ENCODE results near the gene TELO2.

Gene TELO2

DNA sequence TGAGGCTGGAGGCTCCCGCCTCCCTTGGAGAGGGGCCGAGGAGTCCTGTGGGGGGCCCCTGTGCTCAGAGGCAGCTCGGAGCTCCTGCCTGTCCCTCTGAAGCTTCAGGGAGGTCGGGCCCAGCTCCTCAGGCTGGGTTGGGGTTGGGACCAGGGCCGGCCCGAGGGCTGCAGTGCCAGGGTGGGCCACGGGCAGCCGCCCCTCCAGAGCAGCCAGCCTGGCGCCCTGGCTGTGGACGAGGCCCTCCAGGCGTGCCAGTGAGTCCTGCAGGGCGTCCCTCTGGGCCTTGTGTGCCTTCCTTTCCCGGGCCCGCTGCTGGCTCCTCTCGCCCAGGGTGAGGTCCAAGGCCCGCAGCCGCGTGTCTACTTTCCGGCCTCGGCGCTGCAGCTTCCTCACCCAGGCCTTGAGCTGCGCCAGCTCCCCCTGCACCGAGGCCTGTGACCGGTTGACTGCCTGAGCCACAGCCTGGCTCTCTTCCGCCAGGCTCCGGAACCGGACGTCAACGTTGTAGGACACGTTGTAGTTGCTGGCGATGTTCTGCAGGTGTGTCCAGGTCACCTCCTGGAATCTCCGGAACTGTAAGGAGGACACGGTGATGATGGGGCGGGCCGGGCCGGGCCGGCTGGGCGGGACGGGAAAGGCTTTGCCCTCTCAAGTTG lies 5.6 kb upstream of the TELO2 start:
- no peaks in the 10 kb centered on the region for H3K79me2 ChIP-seq (ENCODE audit: low read length)
- no peak overlapping the region for H3K4me3 ChIP-seq (ENCODE audit: low read length)
- no peaks in the 10 kb centered on the region for H3K36me3 ChIP-seq (replicated peaks; ENCODE audit: low read depth, low read length)
- H3K4me1 ChIP-seq (ENCODE audit: low read length): peaks cover 3% of the 10 kb centered on the region
- no peak overlapping the region for H3K4me2 ChIP-seq (ENCODE audit: low read length)
- no peak overlapping the region for H3K9ac ChIP-seq (ENCODE audit: low read length)
- H2AFZ ChIP-seq (ENCODE audit: low read depth, low read length): no peak overlapping the region
- H3K27me3 ChIP-seq (ENCODE audit: low read depth, low read length): no peaks in the 10 kb centered on the region
- no peak overlapping the region for H3K27ac ChIP-seq (ENCODE audit: low read length)
- H3K9me3 ChIP-seq (ENCODE audit: insufficient read depth, low read length): no peaks in the 10 kb centered on the region
- no peaks in the 10 kb centered on the region for H4K20me1 ChIP-seq (ENCODE audit: insufficient read depth, low read length)
- no peak for TF ChIP-seq EZH2phosphoT487 (IDR thresholded peaks at IDR 0.05; ENCODE audit: low read depth)
- TF ChIP-seq, protein P1, sequence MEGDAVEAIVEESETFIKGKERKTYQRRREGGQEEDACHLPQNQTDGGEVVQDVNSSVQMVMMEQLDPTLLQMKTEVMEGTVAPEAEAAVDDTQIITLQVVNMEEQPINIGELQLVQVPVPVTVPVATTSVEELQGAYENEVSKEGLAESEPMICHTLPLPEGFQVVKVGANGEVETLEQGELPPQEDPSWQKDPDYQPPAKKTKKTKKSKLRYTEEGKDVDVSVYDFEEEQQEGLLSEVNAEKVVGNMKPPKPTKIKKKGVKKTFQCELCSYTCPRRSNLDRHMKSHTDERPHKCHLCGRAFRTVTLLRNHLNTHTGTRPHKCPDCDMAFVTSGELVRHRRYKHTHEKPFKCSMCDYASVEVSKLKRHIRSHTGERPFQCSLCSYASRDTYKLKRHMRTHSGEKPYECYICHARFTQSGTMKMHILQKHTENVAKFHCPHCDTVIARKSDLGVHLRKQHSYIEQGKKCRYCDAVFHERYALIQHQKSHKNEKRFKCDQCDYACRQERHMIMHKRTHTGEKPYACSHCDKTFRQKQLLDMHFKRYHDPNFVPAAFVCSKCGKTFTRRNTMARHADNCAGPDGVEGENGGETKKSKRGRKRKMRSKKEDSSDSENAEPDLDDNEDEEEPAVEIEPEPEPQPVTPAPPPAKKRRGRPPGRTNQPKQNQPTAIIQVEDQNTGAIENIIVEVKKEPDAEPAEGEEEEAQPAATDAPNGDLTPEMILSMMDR (IDR thresholded peaks at IDR 0.05; ENCODE audit: low read depth, low read length): no peak

DNA sequence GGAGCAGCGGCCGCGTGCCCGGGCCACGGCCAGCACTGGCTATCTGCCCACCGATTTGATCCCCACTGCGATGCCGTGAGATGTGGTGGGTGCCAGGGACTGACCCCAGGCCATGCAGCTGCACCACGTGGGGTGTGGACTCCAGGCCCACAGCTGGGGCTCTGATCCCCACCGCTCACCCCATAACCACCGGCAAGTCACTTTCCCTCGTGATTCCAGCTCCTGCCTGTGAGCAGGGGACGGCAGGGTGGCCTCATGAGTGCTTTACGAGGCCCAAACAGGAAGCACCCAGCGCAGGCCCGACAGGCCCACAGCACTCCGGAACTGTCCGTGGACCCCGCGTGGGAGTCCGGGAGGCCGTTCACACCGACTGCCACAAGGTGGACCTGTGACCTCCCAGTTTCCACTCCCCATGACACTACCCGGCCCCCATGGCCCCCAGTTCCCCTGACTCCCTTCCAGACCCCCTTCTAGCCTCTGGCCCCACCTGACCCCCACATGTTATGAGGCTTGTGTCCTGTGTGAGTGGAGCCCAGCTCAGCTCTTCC lies 5.0 kb upstream of the TELO2 start:
- no peak overlapping the region for H3K4me2 ChIP-seq (ENCODE audit: low read length)
- no peak overlapping the region for H3K4me3 ChIP-seq (ENCODE audit: low read length)
- no peaks in the 10 kb centered on the region for H3K36me3 ChIP-seq (replicated peaks; ENCODE audit: low read depth, low read length)
- H3K79me2 ChIP-seq (ENCODE audit: low read length): no peaks in the 10 kb centered on the region
- H3K27ac ChIP-seq (ENCODE audit: low read length): no peak overlapping the region
- no peaks in the 10 kb centered on the region for H4K20me1 ChIP-seq (ENCODE audit: insufficient read depth, low read length)
- H3K9ac ChIP-seq (ENCODE audit: low read length): no peak overlapping the region
- no peaks in the 10 kb centered on the region for H3K27me3 ChIP-seq (ENCODE audit: low read depth, low read length)
- H2AFZ ChIP-seq (ENCODE audit: low read depth, low read length): no peak overlapping the region
- H3K9me3 ChIP-seq (ENCODE audit: insufficient read depth, low read length): no peaks in the 10 kb centered on the region
- H3K4me1 ChIP-seq (ENCODE audit: low read length): peaks cover 7% of the 10 kb centered on the region
- TF ChIP-seq, protein P1 (IDR thresholded peaks at IDR 0.05; ENCODE audit: low read depth, low read length): no peak
- TF ChIP-seq EZH2phosphoT487 (IDR thresholded peaks at IDR 0.05; ENCODE audit: low read depth): no peak

DNA sequence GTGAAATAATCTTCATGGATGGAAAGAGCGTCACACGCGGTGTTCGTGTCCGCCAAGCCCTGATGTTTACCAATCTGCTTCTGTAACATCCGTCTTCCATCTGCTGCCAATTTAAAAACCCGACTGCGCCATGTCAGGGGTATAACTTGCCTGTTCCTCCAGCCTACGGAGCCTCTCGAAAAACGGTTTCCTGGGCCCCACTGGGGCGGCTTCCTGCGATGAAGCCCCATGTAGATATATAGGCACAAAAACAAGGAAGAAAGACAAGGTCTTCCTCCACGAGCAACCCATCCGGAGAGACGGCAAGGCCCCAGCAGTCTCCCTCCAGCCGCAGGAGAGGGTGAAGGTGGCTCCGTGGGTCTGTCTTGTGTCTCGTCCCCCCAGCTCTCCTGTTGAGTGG lies 4.5 kb upstream of the TELO2 start, which contains the start of gene PTX4:
Gene PTX4, minus strand, starts transcription at position 326 of the 400 bp plus-strand sequence. Its CDS starts 35 bp downstream, at position 291.
- H4K20me1 ChIP-seq (ENCODE audit: insufficient read depth, low read length): no peaks in the 10 kb centered on the region
- no peaks in the 10 kb centered on the region for H3K9me3 ChIP-seq (ENCODE audit: insufficient read depth, low read length)
- H3K4me2 ChIP-seq (ENCODE audit: low read length): no peak within 1 kb of the TSS
- H2AFZ ChIP-seq (ENCODE audit: low read depth, low read length): no peak within 1 kb of the TSS
- H3K36me3 ChIP-seq (replicated peaks; ENCODE audit: low read depth, low read length): no peaks in the 10 kb centered on the region
- peaks cover 4% of the 10 kb centered on the region for H3K79me2 ChIP-seq (ENCODE audit: low read length)
- TF ChIP-seq, protein P1 (IDR thresholded peaks at IDR 0.05; ENCODE audit: low read depth, low read length): no peak
- no peak for TF ChIP-seq EZH2phosphoT487 (IDR thresholded peaks at IDR 0.05; ENCODE audit: low read depth)
- H3K27me3 ChIP-seq (ENCODE audit: low read depth, low read length): no peaks in the 10 kb centered on the region
- H3K4me3 ChIP-seq (ENCODE audit: low read length): no peak within 1 kb of the TSS
- peaks cover 7% of the 10 kb centered on the region for H3K4me1 ChIP-seq (ENCODE audit: low read length)
- H3K9ac ChIP-seq (ENCODE audit: low read length): no peak within 1 kb of the TSS
- no peak within 1 kb of the TSS for H3K27ac ChIP-seq (ENCODE audit: low read length)

DNA sequence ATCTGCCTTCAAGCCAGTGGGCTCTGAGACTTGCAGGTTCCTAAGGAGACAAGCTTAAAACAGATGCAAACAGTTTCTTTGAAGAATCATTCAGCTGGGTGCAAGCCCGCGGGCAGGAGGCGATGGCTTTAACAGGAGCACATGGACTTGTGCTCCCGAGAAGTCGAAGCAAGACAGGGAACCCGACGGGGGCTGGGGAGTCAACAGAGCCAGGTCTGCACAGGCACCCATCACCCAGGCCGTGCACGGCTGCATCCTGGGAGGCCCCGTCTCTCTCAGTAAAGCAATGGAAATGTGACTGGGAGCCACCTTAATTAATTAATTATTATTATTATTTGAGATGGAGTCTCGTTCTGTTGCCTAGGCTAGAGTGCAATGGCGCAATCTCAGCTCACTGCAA lies 4.1 kb upstream of the TELO2 start:
- Histone ChIP-seq H3K9me3 (ENCODE audit: insufficient read depth, low read length) (no peaks in the 10 kb centered on the region), H3K36me3 (replicated peaks; ENCODE audit: low read depth, low read length) (no peaks in the 10 kb centered on the region), H3K27ac (ENCODE audit: low read length) (no peak overlapping the region), H3K27me3 (ENCODE audit: low read depth, low read length) (no peaks in the 10 kb centered on the region), H3K9ac (ENCODE audit: low read length) (no peak overlapping the region), H3K79me2 (ENCODE audit: low read length) (peaks cover 8% of the 10 kb centered on the region), H3K4me3 (ENCODE audit: low read length) (no peak overlapping the region), H3K4me1 (ENCODE audit: low read length) (peaks cover 7% of the 10 kb centered on the region), H3K4me2 (ENCODE audit: low read length) (no peak overlapping the region), H2AFZ (ENCODE audit: low read depth, low read length) (no peak overlapping the region), H4K20me1 (ENCODE audit: insufficient read depth, low read length) (no peaks in the 10 kb centered on the region)
- TF ChIP-seq, protein P1 (IDR thresholded peaks at IDR 0.05; ENCODE audit: low read depth, low read length): no peak
- no peak for TF ChIP-seq EZH2phosphoT487 (IDR thresholded peaks at IDR 0.05; ENCODE audit: low read depth)
